Spleen (tissue), 7 donors: ENCODE data around the gene SHISAL2A.

Experiments used
- CTCF ChIP-seq, 11 experiments: fragments of 200-600 bp in 7 of 11; fragments of 450-650 bp in 4 of 11; sonication (generic) in 4 of 11; IDR thresholded peaks in 8 of 11; conservative IDR thresholded peaks in 3 of 11; 1 replicate in 7 of 11; 2 replicates in 4 of 11; pipeline versions ENCODE4 v1.4.0 to v1.8.0; 2016 to 2021; ENCODE audit warnings: antibody characterized with exemption in 11 of 11, inconsistent platforms in 4 of 11, mild to moderate bottlenecking in 1 of 11
- POLR2A ChIP-seq, 3 donors: fragments of 450-650 bp; IDR thresholded peaks; one replicate each; pipeline ENCODE4 v1.5.1; 2017; ENCODE audit warnings: antibody characterized with exemption in 3 of 3, mild to moderate bottlenecking in 1 of 3
- POLR2AphosphoS5 ChIP-seq, 3 donors: sonication (generic); formaldehyde crosslinking; IDR thresholded peaks; one replicate each; pipeline ENCODE4 v1.5.1; 2017; ENCODE audit warnings: antibody characterized with exemption in 3 of 3
- donor health status: DM: no; HTN: no; CAD: no; lungs with moderate emphysema.
- donor health status: DM: no; HTN: no; CAD: no.
- donor health status: DM: no; HTN: no; CAD: no.

GRCh38 chr1:52653207-52653849 is 20.4 kb downstream of the SHISAL2A start:
- no peak for TF ChIP-seq CTCF (IDR thresholded peaks at IDR 0.05 in 8 of 11, conservative IDR thresholded peaks at IDR 0.05 in 3 of 11)
- TF ChIP-seq POLR2A (IDR thresholded peaks at IDR 0.05): no peak
- no peak for TF ChIP-seq POLR2AphosphoS5 (IDR thresholded peaks at IDR 0.05)
